GM12875 (cell line): ENCODE results near the gene HECW1.

Experiments used
- H3K4me3 ChIP-seq: one replicate; pipeline ENCODE4 v1.5.1; 2011; ENCODE audit warnings: low read depth, low read length, control low read depth
- TF ChIP-seq, protein P1 (sequence below): IDR thresholded peaks from 2 replicates; pipeline ENCODE4 v1.5.1; 2011; ENCODE audit warnings: low read depth, mild to moderate bottlenecking, control low read depth, inconsistent platforms, low read length, moderate library complexity, borderline replicate concordance; ENCODE audit not compliant: insufficient read depth

The HECW1 gene

DNA sequence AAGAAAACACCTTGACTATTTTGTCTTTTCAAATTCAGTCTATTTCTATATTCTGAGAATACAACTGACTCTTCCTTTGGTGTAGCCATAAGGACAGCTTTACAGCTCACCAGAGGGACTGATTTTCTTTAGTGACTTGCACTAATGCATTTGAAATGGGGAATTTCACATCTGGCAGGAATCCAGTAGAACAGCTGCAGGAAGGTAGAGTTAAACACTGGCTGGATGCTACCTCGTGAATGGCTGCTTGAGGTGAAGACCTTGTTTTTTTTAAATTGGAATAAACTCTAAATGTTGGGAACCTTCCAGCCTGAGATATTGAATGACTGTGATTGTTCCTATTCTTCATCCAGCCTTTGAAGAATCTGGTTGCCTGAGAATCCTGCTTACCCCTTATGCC, 330.9 kb downstream of the HECW1 start:
- H3K4me3 ChIP-seq, result no peak overlapping the region
- TF ChIP-seq, protein P1, sequence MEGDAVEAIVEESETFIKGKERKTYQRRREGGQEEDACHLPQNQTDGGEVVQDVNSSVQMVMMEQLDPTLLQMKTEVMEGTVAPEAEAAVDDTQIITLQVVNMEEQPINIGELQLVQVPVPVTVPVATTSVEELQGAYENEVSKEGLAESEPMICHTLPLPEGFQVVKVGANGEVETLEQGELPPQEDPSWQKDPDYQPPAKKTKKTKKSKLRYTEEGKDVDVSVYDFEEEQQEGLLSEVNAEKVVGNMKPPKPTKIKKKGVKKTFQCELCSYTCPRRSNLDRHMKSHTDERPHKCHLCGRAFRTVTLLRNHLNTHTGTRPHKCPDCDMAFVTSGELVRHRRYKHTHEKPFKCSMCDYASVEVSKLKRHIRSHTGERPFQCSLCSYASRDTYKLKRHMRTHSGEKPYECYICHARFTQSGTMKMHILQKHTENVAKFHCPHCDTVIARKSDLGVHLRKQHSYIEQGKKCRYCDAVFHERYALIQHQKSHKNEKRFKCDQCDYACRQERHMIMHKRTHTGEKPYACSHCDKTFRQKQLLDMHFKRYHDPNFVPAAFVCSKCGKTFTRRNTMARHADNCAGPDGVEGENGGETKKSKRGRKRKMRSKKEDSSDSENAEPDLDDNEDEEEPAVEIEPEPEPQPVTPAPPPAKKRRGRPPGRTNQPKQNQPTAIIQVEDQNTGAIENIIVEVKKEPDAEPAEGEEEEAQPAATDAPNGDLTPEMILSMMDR, result no peak

DNA sequence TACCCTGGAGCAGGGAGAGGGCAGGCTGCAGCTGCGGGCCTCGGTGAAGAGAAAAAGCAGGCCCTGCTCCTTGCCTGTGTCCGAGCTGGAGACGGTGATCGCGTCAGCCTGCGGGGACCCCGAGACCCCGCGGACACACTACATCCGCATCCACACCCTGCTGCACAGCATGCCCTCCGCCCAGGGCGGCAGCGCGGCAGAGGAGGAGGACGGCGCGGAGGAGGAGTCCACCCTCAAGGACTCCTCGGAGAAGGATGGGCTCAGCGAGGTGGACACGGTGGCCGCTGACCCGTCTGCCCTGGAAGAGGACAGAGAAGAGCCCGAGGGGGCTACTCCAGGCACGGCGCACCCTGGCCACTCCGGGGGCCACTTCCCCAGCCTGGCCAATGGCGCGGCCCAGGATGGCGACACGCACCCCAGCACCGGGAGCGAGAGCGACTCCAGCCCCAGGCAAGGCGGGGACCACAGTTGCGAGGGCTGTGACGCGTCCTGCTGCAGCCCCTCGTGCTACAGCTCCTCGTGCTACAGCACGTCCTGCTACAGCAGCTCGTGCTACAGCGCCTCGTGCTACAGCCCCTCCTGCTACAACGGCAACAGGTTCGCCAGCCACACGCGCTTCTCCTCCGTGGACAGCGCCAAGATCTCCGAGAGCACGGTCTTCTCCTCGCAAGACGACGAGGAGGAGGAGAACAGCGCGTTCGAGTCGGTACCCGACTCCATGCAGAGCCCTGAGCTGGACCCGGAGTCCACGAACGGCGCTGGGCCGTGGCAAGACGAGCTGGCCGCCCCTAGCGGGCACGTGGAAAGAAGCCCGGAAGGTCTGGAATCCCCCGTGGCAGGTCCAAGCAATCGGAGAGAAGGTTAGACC, 332.5 kb downstream of the HECW1 start:
- H3K4me3 ChIP-seq, result no peak overlapping the region
- TF ChIP-seq, protein P1, result no peak

DNA sequence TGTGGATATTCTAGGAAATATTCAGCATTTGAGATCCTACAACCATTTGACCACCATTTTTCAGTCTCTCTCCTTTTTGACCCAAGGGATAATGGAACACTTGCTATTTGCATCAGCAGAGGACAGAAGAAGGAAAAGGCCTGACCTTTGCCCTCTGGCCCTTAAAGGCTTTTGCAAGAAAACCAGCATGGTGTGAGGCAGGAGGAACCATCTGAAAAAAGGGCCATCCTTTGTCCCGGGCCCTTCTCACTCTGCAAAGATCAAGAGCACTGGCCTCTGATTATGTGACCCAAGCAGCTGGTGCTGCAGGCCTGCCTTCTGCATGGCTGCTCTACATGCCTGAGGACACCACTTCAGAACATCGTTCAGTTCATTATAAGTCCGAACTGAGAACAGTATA, 337.1 kb downstream of the HECW1 start:
- no peak overlapping the region for H3K4me3 ChIP-seq
- TF ChIP-seq, protein P1, result no peak

DNA sequence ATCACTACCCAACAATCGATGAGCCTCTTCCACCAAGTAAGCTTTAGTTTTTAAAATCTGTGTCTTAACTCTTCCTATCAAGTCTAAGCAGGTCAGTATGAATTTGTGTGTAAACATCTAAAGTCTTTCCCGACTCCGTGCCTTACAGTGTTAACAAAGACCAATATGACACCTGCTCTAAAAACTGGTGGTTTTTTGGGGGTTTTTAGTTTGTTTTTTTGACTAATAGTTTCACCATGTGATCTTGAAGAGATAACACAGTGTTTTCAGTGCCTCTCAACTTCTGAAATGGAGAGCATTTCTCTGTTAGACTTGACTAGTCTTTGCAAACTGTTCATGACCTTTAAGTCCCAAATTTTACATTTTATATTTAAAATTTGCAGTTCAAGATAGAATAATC, 338.4 kb downstream of the HECW1 start:
- TF ChIP-seq, protein P1, result no peak
- H3K4me3 ChIP-seq, result no peak overlapping the region

DNA sequence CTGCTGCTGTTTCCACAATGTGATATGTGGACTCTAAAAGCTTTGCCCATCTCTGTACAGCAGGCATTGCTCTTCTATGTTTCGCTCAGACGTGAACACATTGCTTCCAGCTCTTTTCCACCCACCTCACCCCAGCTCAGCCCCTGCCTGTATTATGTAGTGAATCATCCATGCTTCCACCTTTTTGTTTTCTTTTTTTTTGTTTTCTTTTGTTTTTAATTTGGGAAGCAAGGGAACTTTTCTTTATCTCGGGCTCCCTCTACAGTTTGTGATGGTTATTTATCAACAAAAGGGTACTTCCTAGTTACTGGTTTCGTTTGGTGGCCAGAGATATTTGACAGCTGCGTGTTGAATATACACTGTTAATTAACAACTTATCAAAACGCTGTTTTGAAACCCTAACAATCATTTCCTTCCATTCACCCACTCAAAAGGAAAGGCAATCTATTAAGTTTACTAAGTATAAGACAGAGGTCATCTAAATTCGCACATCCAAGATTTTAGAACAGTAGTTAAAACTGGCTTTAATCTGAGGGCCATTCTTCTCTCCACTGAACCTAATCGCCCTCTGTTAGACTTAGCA, 342.6 kb downstream of the HECW1 start:
- TF ChIP-seq, protein P1, result peak; percentile 21; the same call in 1 of the 2 replicates
- H3K4me3 ChIP-seq, result no peak overlapping the region

DNA sequence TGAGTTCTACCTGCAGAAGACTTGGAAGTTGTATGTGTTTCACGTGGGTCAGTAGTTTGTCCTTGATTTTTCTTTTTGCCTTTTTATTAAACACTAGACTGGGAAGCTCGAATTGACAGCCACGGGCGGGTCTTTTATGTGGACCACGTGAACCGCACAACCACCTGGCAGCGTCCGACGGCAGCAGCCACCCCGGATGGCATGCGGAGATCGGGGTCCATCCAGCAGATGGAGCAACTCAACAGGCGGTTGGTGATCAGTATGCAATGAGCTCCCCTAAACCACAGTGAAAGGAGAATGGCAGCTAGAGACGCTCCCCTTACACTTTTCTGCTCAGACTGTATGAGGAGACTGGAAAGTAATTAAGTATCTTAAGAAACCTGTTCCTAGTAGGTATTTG, 343.8 kb downstream of the HECW1 start:
- TF ChIP-seq, protein P1, result no peak
- no peak overlapping the region for H3K4me3 ChIP-seq
